Mucosa of descending colon (tissue), 3 donors: ENCODE results near the gene DNAJC13. TPM values are rescaled to one million over a fixed set of nuclear protein-coding genes. Genes with fewer than 3 reads are reported as not detected.

ENCODE experiments used
- ATAC-seq: fragments of 200-7000 bp; cut with Tn5 transposase; one replicate; pipeline ENCODE4 v1.9.1; 2020; ENCODE audit warnings: mild to moderate bottlenecking, moderate library complexity
- DNase-seq, 3 donors: peaks; one replicate each; pipeline ENCODE4 v3.0.0-alpha.2; 2020
- H3K36me3 ChIP-seq: fragments of 200-600 bp; one replicate; pipeline ENCODE4 v1.8.0; 2021; ENCODE audit warnings: low read depth, mild to moderate bottlenecking
- H3K4me1 ChIP-seq: fragments of 200-600 bp; one replicate; pipeline ENCODE4 v1.8.0; 2021; ENCODE audit warnings: low read depth, mild to moderate bottlenecking
- H3K4me3 ChIP-seq: fragments of 200-600 bp; one replicate; pipeline ENCODE4 v1.8.0; 2021; ENCODE audit warnings: mild to moderate bottlenecking
- H3K9me3 ChIP-seq: fragments of 200-600 bp; one replicate; pipeline ENCODE4 v1.8.0; 2021; ENCODE audit warnings: mild to moderate bottlenecking
- CTCF ChIP-seq: fragments of 200-600 bp; IDR thresholded peaks from one replicate; pipeline ENCODE4 v1.8.0; 2022; ENCODE audit warnings: antibody characterized with exemption, mild to moderate bottlenecking
- intact Hi-C, 2 donors: fragments of 100-400 bp; cut with DNase I in 1 of 2; cut with micrococcal nuclease in 1 of 2; formaldehyde crosslinking; loops; one replicate each; pipeline versions ENCODE4 v1.11.0 to v1.11.1; 2022; cut with DNase I, micrococcal nuclease
- total RNA-seq, 3 donors: library from RNA; stranded (reverse); fragmentation: NEBNext Ultra II Directional in 2 of 3; extraction: Animal tissue kit (Norgen Biotek cat#: 25700) in 2 of 3; gene quantifications; one replicate each; pipeline versions ENCODE4 v1.2.1 to v1.2.4, GENCODE V29; 2021 to 2023
- donor health status: DM: no; HTN: no; CAD: no; lungs with moderate emphysema.
- donor health status: DM: no; HTN: no; CAD: no.
- donor health status: DM: no; HTN: yes; CAD: no.

The DNAJC13 gene
- total RNA-seq, 3 donors from 2014 or later: 47.6 to 62.0 (median 60.4) TPM

DNA sequence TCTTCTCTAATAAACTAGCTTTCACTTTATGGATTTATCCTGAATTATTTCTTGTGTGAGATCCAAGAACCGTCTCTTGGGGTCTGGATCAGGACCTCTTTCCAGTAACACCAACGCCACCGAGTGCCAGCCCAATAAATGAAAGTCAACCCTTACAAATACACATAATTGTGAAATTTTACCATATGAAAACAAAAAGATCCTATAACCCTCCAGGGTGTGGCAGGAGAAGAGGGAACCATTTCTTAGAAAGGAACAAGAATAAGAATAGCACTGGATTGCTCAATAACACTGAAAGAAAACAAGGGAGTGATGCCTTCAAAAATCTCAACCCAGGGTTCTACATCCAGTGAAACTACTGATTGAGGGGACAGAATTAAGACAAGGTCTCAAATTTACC is 128.2 kb downstream of the DNAJC13 start:
- no peaks in the 10 kb centered on the region for H3K36me3 ChIP-seq
- intact Hi-C loops: no loop called here
- DNase-seq: no peak
- H3K4me1 ChIP-seq: no peaks in the 10 kb centered on the region
- no peak for TF ChIP-seq CTCF
- no peak for ATAC-seq
- no peak overlapping the region for H3K4me3 ChIP-seq
- no peaks in the 10 kb centered on the region for H3K9me3 ChIP-seq

GRCh38 chr3:132549169-132549568 is 131.9 kb downstream of the DNAJC13 start:
- no peak for ATAC-seq
- intact Hi-C loops: no loop called here
- no peaks in the 10 kb centered on the region for H3K9me3 ChIP-seq
- H3K36me3 ChIP-seq: no peaks in the 10 kb centered on the region
- no peak for TF ChIP-seq CTCF
- no peak overlapping the region for H3K4me3 ChIP-seq
- no peak for DNase-seq
- no peaks in the 10 kb centered on the region for H3K4me1 ChIP-seq

- Histone ChIP-seq H3K4me3 (no peak overlapping the region), H3K9me3 (no peaks in the 10 kb centered on the region), H3K4me1 (no peaks in the 10 kb centered on the region), H3K36me3 (no peaks in the 10 kb centered on the region)
- intact Hi-C loops: no loop called here
- no peak for TF ChIP-seq CTCF
- ATAC-seq (no peak), DNase-seq (no peak)
Observed at GRCh38 chr3:132549890-132550578, 132.7 kb downstream of the DNAJC13 start.

DNA sequence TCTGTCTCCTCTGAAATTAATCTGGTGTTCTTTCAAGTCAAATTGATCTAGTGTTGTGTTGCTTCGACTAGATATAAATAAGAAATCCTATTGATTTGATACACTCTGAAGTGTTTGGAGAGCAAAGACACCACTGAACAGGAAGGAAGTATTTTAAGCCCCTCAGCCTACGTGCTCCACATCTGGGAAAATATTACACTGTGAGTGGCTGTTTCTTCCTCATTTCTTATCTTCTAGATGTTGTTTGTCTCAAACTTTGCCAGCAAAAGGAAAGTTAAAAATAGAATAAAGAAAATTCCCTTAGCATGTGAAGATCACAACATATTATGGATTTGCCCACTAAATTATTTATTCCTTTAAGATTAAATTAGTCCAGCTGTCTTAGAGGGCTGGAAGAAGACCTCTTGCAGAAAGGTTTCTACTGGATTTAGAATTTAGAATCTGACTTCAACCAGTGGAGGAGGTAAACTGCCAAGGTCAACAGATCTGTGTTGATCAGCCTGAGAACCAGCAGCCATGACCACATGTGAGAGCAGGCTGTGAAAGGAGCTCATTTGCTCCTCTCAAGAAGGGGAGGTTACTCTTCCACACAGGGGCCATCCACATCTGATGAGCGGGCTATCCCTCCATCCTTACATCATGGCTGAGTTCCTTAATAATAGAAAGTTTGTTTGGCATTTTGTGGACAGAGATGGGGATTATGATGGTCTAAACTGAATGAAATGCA is 133.4 kb downstream of the DNAJC13 start:
- no peak for TF ChIP-seq CTCF
- H3K9me3 ChIP-seq: no peaks in the 10 kb centered on the region
- DNase-seq: no peak
- intact Hi-C loops: no loop called here
- H3K4me1 ChIP-seq: no peaks in the 10 kb centered on the region
- H3K36me3 ChIP-seq: no peaks in the 10 kb centered on the region
- H3K4me3 ChIP-seq: no peak overlapping the region
- no peak for ATAC-seq

DNA sequence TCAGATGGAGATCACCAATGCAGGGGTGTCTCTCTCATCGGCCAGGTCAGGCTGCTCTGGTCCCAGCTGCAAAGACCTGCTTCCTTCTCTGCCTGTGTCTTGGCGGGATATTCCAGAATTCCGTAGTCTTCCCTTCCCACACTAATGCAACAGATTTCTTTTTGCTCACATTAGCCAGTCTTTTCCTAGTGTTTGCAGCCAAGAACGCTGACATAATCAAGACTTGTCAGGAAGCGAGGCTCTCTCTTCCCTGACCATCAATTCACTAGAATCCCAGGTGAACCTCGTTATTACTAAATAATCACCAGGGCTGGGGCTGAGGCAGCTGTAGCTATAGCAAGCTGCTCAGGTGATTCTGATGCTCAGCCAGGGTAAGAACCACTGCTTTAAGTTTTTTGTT is 136.5 kb downstream of the DNAJC13 start:
- DNase-seq: no peak
- TF ChIP-seq CTCF: no peak
- Histone ChIP-seq H3K4me3 (no peak overlapping the region), H3K4me1 (no peaks in the 10 kb centered on the region), H3K36me3 (no peaks in the 10 kb centered on the region), H3K9me3 (no peaks in the 10 kb centered on the region)
- intact Hi-C loops: no loop called here
- ATAC-seq: no peak
